ENCODE measurements around the gene SGIP1. TPM values are rescaled to one million over a fixed set of nuclear protein-coding genes. Genes with fewer than 3 reads are reported as not detected.

Gene SGIP1
- total RNA-seq, 1 donor from 2014 or later, result 16.0 TPM

DNA sequence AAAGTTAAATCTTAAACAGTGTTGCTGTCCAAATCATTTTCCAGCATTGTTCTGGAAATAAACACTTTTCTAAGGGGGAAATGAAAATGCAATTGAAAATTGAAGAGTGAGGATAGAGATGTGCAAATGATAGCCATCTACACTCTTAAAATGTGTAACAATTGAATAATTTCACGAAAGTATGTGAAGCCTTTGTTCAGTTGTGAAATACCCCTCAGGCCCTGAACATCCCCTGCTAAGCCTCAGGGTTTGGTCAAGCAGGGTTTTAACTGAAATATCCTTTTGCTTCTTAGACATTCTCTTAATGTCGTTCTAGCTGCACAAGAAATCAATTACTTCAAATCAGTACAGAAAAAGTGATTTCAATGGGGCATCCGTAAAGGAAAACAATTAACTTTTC lies 152.5 kb downstream of the SGIP1 start:
- no peak for DNase-seq (ENCODE audit: low spot score, unreplicated experiment)
- no peak overlapping the region for H3K27ac Mint-ChIP-seq
- H3K9me3 Mint-ChIP-seq (ENCODE audit: low read depth), result no peaks in the 10 kb centered on the region
- peaks cover 6% of the 10 kb centered on the region for H3K27me3 Mint-ChIP-seq
- H3K4me1 Mint-ChIP-seq (ENCODE audit: low read depth), result peaks cover 21% of the 10 kb centered on the region
- H3K4me3 Mint-ChIP-seq (ENCODE audit: low read depth), result no peak overlapping the region
- TF ChIP-seq, protein P1, sequence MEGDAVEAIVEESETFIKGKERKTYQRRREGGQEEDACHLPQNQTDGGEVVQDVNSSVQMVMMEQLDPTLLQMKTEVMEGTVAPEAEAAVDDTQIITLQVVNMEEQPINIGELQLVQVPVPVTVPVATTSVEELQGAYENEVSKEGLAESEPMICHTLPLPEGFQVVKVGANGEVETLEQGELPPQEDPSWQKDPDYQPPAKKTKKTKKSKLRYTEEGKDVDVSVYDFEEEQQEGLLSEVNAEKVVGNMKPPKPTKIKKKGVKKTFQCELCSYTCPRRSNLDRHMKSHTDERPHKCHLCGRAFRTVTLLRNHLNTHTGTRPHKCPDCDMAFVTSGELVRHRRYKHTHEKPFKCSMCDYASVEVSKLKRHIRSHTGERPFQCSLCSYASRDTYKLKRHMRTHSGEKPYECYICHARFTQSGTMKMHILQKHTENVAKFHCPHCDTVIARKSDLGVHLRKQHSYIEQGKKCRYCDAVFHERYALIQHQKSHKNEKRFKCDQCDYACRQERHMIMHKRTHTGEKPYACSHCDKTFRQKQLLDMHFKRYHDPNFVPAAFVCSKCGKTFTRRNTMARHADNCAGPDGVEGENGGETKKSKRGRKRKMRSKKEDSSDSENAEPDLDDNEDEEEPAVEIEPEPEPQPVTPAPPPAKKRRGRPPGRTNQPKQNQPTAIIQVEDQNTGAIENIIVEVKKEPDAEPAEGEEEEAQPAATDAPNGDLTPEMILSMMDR (IDR thresholded peaks at IDR 0.05; ENCODE audit: unreplicated experiment), result no peak
- H3K36me3 Mint-ChIP-seq (ENCODE audit: insufficient read depth), result peaks cover 2% of the 10 kb centered on the region

DNA sequence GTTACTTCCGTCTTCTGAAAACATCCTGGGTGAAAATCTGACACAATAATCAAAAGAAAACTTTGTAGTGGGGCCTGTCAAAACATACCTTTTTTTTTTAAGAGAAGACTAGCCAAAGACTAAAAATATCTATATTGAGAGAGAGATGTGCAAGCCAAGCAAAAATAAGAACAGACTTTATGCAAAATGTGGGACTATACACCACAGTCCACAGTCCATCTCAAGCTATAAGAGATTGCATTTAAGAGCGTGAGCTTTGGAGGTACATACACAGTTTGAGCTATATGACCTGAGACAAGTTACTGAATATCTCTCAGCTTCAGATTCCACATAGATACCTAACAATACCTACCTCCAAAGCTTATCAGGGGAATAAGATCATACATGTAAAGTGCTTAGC lies 153.4 kb downstream of the SGIP1 start:
- TF ChIP-seq, protein P1 (IDR thresholded peaks at IDR 0.05; ENCODE audit: unreplicated experiment), result no peak
- Mint-ChIP-seq H3K9me3 (ENCODE audit: low read depth) (no peaks in the 10 kb centered on the region), H3K4me1 (ENCODE audit: low read depth) (peaks cover 27% of the 10 kb centered on the region), H3K27ac (no peak overlapping the region), H3K27me3 (peaks cover 6% of the 10 kb centered on the region), H3K36me3 (ENCODE audit: insufficient read depth) (peaks cover 2% of the 10 kb centered on the region), H3K4me3 (ENCODE audit: low read depth) (no peak overlapping the region)
- DNase-seq (ENCODE audit: low spot score, unreplicated experiment), result no peak

DNA sequence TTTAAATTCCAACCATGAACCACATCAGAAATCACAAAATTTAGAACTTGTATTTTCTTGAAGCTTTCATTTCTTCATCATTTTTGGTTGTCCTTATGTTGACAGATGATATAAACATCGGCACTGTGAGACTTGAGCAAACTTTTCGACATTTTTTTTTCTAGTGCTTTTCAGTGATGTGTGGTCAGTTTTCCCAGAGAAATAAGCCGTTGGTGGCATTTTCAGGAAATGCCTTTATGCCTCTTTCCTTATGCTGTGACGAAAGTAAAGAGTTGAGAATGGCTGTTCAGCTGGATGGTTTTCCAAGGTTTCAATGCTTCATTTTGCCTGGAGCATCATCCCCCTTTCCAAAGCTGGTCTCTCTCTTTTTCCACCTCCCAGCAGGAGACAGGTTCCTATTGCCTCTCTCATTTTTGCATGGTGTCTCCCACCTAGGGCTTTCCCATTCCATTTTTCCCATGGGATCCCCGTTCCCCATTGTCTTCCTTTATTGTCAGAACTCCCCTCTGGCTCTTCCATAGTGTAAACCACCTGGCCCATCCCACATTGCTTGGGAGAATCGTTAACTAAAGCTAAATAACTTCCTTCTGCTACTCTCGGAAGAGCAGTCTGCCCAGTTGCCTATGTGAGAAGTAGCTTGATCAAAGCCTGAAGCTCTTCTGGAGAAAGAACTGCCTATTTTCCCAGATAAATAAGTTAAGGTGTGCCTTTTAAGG lies 156.9 kb downstream of the SGIP1 start:
- H3K4me3 Mint-ChIP-seq (ENCODE audit: low read depth), result no peak overlapping the region
- TF ChIP-seq, protein P1 (IDR thresholded peaks at IDR 0.05; ENCODE audit: unreplicated experiment), result no peak
- H3K36me3 Mint-ChIP-seq (ENCODE audit: insufficient read depth), result peaks cover 2% of the 10 kb centered on the region
- no peaks in the 10 kb centered on the region for H3K9me3 Mint-ChIP-seq (ENCODE audit: low read depth)
- H3K27me3 Mint-ChIP-seq, result peaks cover 6% of the 10 kb centered on the region
- no peak overlapping the region for H3K27ac Mint-ChIP-seq
- H3K4me1 Mint-ChIP-seq (ENCODE audit: low read depth), result peaks cover 36% of the 10 kb centered on the region
- DNase-seq (ENCODE audit: low spot score, unreplicated experiment), result no peak

DNA sequence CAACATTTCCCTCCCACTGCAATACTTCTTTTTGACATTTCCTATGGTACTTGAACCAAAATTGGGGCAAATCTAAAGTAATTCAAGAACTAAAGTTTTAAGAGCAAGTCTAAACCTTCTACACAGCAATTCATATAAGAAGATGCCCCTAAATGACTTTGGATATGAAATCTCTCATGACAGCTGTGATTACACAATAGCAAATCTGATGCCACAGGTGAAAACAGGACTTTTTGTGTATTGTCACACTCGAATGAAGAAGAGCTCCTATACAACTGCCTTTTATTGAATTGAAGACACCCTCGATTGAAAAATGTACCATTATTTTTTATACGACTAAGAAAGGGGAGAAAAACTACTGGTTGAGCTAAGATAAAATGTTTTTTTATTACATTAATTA lies 158.7 kb downstream of the SGIP1 start:
- Mint-ChIP-seq H3K27me3 (peaks cover 6% of the 10 kb centered on the region), H3K36me3 (ENCODE audit: insufficient read depth) (peaks cover 2% of the 10 kb centered on the region), H3K4me3 (ENCODE audit: low read depth) (no peak overlapping the region), H3K27ac (no peak overlapping the region), H3K9me3 (ENCODE audit: low read depth) (no peaks in the 10 kb centered on the region), H3K4me1 (ENCODE audit: low read depth) (peaks cover 19% of the 10 kb centered on the region)
- no peak for DNase-seq (ENCODE audit: low spot score, unreplicated experiment)
- TF ChIP-seq, protein P1 (IDR thresholded peaks at IDR 0.05; ENCODE audit: unreplicated experiment), result no peak

DNA sequence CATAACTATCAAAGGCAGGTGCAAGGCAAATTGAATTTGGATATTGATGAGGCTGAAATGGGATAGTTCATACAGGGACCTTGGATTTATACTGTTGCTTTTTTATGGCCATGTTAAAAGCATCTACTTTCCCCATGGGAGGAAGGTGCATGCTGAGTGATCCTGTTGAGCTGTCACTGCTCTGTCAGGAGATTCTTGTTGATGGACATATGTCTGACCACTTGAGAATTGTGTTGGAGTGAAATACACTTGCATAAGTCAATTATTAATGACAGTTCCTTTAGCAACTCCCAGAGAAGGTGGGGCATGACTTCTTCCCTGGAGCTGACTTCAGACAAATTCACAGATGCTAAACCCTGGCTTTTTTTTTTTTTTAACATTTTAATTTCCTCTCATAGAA lies 159.9 kb downstream of the SGIP1 start:
- no peak overlapping the region for H3K4me3 Mint-ChIP-seq (ENCODE audit: low read depth)
- H3K4me1 Mint-ChIP-seq (ENCODE audit: low read depth), result peaks cover 19% of the 10 kb centered on the region
- H3K27me3 Mint-ChIP-seq, result peaks cover 6% of the 10 kb centered on the region
- TF ChIP-seq, protein P1 (IDR thresholded peaks at IDR 0.05; ENCODE audit: unreplicated experiment), result no peak
- H3K9me3 Mint-ChIP-seq (ENCODE audit: low read depth), result no peaks in the 10 kb centered on the region
- DNase-seq (ENCODE audit: low spot score, unreplicated experiment), result no peak
- no peak overlapping the region for H3K27ac Mint-ChIP-seq
- peaks cover 2% of the 10 kb centered on the region for H3K36me3 Mint-ChIP-seq (ENCODE audit: insufficient read depth)

All from progenitor cell of endocrine pancreas (in vitro differentiated cells).